Astrocyte (in vitro differentiated cells and primary cell): ENCODE data around the gene ARPC4.

ENCODE experiments used
- CTCF ChIP-seq: IDR thresholded peaks from 2 replicates; pipeline ENCODE4 v1.5.1; 2011; ENCODE audit warnings: low read depth, mild to moderate bottlenecking, inconsistent platforms, low read length, moderate library complexity; ENCODE audit not compliant: insufficient read depth
- EZH2 ChIP-seq: IDR thresholded peaks from 2 replicates; pipeline ENCODE4 v1.6.1; 2012; ENCODE audit warnings: mild to moderate bottlenecking, low read length, inconsistent platforms; ENCODE audit not compliant: insufficient read depth

- TF ChIP-seq CTCF = no peak
- no peak for TF ChIP-seq EZH2
Measured at GRCh38 chr3:9786209-9786739, 6.6 kb upstream of the ARPC4 start.
